Mammary epithelial cell (primary cell): ENCODE results near the gene PROKR2.

ENCODE experiments used
- EZH2 ChIP-seq: IDR thresholded peaks from 2 replicates; pipeline ENCODE4 v1.6.1; 2012; ENCODE audit warnings: low read length, inconsistent platforms, borderline replicate concordance
- TF ChIP-seq, protein P1 (sequence below), 2 donors: IDR thresholded peaks in 1 of 2; conservative IDR thresholded peaks in 1 of 2; 2 replicates each; pipeline ENCODE4 v1.5.1; 2011 to 2012; ENCODE audit warnings: inconsistent platforms in 2 of 2, low read length in 2 of 2, mild to moderate bottlenecking in 2 of 2, control low read depth in 1 of 2, low read depth in 1 of 2; ENCODE audit not compliant: insufficient read depth in 1 of 2; ENCODE audit errors: extremely low read depth in 1 of 2

DNA sequence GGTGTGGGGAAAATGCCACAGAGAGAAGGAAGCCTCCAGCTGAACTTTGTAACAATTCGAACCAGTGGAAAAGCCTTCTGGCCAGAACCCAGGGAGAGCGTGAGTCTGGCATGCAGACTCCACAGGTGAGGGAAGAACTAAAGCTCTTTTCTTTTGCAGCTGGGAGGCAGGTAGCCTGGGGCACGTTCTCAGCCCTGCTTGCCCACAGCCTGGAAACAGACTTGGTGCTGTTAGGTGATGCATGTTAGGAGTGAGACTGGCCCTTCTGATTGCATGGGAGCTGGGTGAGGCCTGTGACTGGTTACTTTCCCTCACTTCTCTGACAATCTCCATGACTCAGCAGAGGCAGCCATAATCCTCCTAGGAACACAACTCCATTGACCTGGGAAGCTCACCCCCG, 34.2 kb downstream of the PROKR2 start:
- no peak for TF ChIP-seq EZH2
- TF ChIP-seq, protein P1, sequence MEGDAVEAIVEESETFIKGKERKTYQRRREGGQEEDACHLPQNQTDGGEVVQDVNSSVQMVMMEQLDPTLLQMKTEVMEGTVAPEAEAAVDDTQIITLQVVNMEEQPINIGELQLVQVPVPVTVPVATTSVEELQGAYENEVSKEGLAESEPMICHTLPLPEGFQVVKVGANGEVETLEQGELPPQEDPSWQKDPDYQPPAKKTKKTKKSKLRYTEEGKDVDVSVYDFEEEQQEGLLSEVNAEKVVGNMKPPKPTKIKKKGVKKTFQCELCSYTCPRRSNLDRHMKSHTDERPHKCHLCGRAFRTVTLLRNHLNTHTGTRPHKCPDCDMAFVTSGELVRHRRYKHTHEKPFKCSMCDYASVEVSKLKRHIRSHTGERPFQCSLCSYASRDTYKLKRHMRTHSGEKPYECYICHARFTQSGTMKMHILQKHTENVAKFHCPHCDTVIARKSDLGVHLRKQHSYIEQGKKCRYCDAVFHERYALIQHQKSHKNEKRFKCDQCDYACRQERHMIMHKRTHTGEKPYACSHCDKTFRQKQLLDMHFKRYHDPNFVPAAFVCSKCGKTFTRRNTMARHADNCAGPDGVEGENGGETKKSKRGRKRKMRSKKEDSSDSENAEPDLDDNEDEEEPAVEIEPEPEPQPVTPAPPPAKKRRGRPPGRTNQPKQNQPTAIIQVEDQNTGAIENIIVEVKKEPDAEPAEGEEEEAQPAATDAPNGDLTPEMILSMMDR (conservative IDR thresholded peaks at IDR 0.05 in 1 of 2, IDR thresholded peaks at IDR 0.05 in 1 of 2; ENCODE audit: extremely low read depth in 1 of 2, insufficient read depth in 1 of 2, low read depth in 1 of 2, low read length in 2 of 2): no peak
